Measurements from ENCODE around the gene MPPED2.

Gene MPPED2

GRCh38 chr11:30579415-30580175 lies 6.6 kb downstream of the MPPED2 start:
- DNase-seq (ENCODE audit: insufficient read length, low spot score) (no peak), FAIRE-seq (no peak)
- no peak for TF ChIP-seq CTCF (IDR thresholded peaks at IDR 0.05; ENCODE audit: insufficient read depth, missing control alignments)

GRCh38 chr11:30578406-30578805 lies 7.7 kb downstream of the MPPED2 start:
- no peak for TF ChIP-seq CTCF (IDR thresholded peaks at IDR 0.05; ENCODE audit: insufficient read depth, missing control alignments)
- no peak for FAIRE-seq

GRCh38 chr11:30573951-30574350 lies 12.2 kb downstream of the MPPED2 start:
- no peak for FAIRE-seq
- DNase-seq (ENCODE audit: insufficient read length, low spot score), result no peak
- no peak for TF ChIP-seq CTCF (IDR thresholded peaks at IDR 0.05; ENCODE audit: insufficient read depth, missing control alignments)

More at GRCh38 chr11:30578406-30578805, 7.7 kb downstream of the MPPED2 start:
- no peak for DNase-seq (ENCODE audit: insufficient read length, low spot score)

GRCh38 chr11:30568931-30569330 lies 17.2 kb downstream of the MPPED2 start:
- FAIRE-seq (no peak), DNase-seq (ENCODE audit: insufficient read length, low spot score) (no peak)
- TF ChIP-seq CTCF (IDR thresholded peaks at IDR 0.05; ENCODE audit: insufficient read depth, missing control alignments), result no peak

GRCh38 chr11:30567644-30568043 lies 18.5 kb downstream of the MPPED2 start:
- DNase-seq (ENCODE audit: insufficient read length, low spot score) (no peak), FAIRE-seq (no peak)
- TF ChIP-seq CTCF (IDR thresholded peaks at IDR 0.05; ENCODE audit: insufficient read depth, missing control alignments), result no peak

GRCh38 chr11:30567120-30567519 lies 19.0 kb downstream of the MPPED2 start:
- DNase-seq (ENCODE audit: insufficient read length, low spot score), result no peak
- FAIRE-seq, result no peak
- no peak for TF ChIP-seq CTCF (IDR thresholded peaks at IDR 0.05; ENCODE audit: insufficient read depth, missing control alignments)

GRCh38 chr11:30566482-30566881 lies 19.7 kb downstream of the MPPED2 start:
- DNase-seq (ENCODE audit: insufficient read length, low spot score) (no peak), FAIRE-seq (no peak)
- no peak for TF ChIP-seq CTCF (IDR thresholded peaks at IDR 0.05; ENCODE audit: insufficient read depth, missing control alignments)
